Endometrium (tissue), 2 donors: Measurements from ENCODE around the gene ARFGAP3.
A peak's percentile ranks its signal among the peaks of the same experiment; 100 is the strongest.
"Not testable (repeated sequence)": the region's sequence is repeated elsewhere in the genome, so short reads cannot be mapped to it uniquely, and the experiment has no call there.

Source experiments
- FAIRE-seq: peaks from 2 replicates; lab custom pipeline; 2012; peaks lifted over from hg19 to GRCh38; lab: Jason Lieb, UNC
- donor health status: control.
- donor health status: control.

The ARFGAP3 gene

GRCh38 chr22:42794551-42795510 is 62.2 kb downstream of the ARFGAP3 start:
- FAIRE-seq = no peak

GRCh38 chr22:42793848-42794405 is 63.1 kb downstream of the ARFGAP3 start:
- no peak for FAIRE-seq

GRCh38 chr22:42792909-42793847 is 63.9 kb downstream of the ARFGAP3 start:
- FAIRE-seq = no peak

GRCh38 chr22:42792453-42792908 is 64.6 kb downstream of the ARFGAP3 start:
- no peak for FAIRE-seq

GRCh38 chr22:42791721-42792452 is 65.2 kb downstream of the ARFGAP3 start:
- FAIRE-seq = no peak

- FAIRE-seq = no peak
Observed at GRCh38 chr22:42788466-42788865, 68.6 kb downstream of the ARFGAP3 start.

- no peak for FAIRE-seq
Observed at GRCh38 chr22:42788021-42788420, 69.1 kb downstream of the ARFGAP3 start.

- no peak for FAIRE-seq
Observed at GRCh38 chr22:42787357-42787736, 69.7 kb downstream of the ARFGAP3 start.

- FAIRE-seq = no peak
Observed at GRCh38 chr22:42786606-42787356, 70.3 kb downstream of the ARFGAP3 start.

- FAIRE-seq = no peak
Observed at GRCh38 chr22:42785706-42786499, 71.2 kb downstream of the ARFGAP3 start.

- FAIRE-seq = not testable (repeated sequence)
Observed at GRCh38 chr22:42782306-42782705, 74.8 kb downstream of the ARFGAP3 start.

GRCh38 chr22:42780070-42780540 is 77.0 kb downstream of the ARFGAP3 start:
- peak; percentile 86 for FAIRE-seq

- no peak for FAIRE-seq
Observed at GRCh38 chr22:42777126-42777525, 79.9 kb downstream of the ARFGAP3 start.

GRCh38 chr22:42773167-42773566 is 83.9 kb downstream of the ARFGAP3 start:
- FAIRE-seq = no peak

- no peak for FAIRE-seq
Observed at GRCh38 chr22:42772647-42773046, 84.4 kb downstream of the ARFGAP3 start.

GRCh38 chr22:42770941-42771647 is 86.0 kb downstream of the ARFGAP3 start:
- FAIRE-seq = no peak

- no peak for FAIRE-seq
Observed at GRCh38 chr22:42770448-42770726, 86.7 kb downstream of the ARFGAP3 start.

GRCh38 chr22:42769574-42770447 is 87.3 kb downstream of the ARFGAP3 start:
- no peak for FAIRE-seq

GRCh38 chr22:42769238-42769573 is 87.9 kb downstream of the ARFGAP3 start:
- no peak for FAIRE-seq
